NOMO-1 treated with dmso at 0.1 percent for 144 hours (cell line): ENCODE measurements around the gene NEK2.
"Not testable (repeated sequence)": the region's sequence is repeated elsewhere in the genome, so short reads cannot be mapped to it uniquely, and the experiment has no call there.

Experiments
- DNase-seq: peaks from one replicate; lab custom pipeline; 2025; ENCODE audit not compliant: unreplicated experiment; lab: John Stamatoyannopoulos, UW

The NEK2 gene

GRCh38 chr1:211695135-211695816 is 19.9 kb upstream of the NEK2 start:
- DNase-seq, result peak; percentile 12

DNA sequence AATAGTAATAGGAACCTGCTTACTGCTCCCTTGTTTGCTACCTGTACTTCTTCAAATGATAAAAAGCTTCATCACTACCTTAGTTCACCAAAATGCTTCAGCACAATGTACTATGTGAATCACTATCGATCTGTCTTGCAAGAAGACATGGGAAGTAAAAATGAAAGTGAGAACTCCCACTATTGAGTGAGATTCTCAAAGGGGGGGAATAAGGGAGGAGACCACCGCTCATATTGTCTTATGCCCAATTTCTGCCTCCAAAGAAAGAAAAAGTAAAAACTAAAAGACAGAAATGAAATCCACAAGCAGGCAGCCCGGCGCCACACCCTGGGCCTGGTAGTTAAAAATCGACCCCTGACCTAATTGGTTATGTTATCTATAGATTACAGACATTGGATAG is 18.5 kb upstream of the NEK2 start:
- not testable (repeated sequence) for DNase-seq

DNA sequence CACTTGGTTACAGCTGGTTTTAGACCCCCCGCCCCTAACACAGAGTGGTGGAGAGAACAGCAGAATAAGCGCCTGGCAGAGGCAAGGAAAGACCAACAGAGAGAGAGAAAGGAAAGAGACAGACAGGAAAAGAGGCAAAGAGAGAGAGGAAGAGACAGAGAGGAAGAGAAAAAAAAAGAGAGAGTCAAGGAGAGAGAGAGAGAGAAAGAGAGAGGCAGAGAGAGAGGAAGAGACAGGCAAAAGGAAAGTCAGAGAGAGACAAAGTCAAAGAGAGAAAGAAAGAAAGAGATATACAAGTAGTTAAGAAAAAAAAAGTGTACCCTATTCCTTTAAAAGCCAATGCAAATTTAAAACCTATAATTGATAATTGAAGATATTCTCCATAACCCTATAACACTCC is 13.0 kb upstream of the NEK2 start:
- no peak for DNase-seq

GRCh38 chr1:211687462-211688215 is 12.2 kb upstream of the NEK2 start:
- DNase-seq, result no peak

- no peak for DNase-seq
Observed at GRCh38 chr1:211685823-211686222, 10.4 kb upstream of the NEK2 start.

DNA sequence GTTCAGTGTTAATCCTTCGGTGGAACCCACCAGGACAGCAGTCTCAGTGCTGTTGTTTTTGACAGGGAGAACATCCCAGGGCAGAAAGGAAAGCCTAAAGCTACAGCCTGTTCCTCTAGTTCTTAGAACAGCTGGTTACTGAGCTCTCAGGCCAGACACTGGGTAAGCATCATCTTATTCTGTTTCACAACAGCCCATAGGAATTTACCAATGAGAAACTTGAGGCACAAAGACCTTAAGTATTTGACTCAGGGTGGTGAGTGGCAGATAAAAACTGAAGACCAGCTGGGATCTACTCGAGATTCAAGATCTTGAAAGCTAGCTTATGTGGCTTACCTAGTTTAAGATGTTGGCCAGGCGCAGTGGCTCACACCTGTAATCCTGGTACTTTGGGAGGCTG is 9.4 kb upstream of the NEK2 start:
- DNase-seq, result no peak

DNA sequence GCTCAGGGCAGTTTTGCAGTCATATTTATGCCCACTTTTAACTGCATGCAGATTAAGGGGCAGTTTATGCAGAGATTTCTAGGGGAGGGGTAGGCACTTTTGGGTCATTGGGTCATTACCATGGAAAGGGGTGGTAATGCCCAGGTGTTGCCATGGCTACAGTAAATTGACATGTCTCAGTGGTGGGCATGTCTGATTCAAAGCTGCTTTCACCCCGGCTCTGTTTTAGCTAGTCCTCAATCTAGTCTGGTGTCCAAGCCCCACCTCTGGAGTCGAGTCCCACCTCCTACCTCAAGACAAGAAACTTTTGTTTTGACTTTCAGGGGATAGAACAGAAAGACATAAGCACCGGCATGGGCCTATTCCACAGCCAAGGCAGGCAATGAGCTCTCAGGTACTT is 8.9 kb upstream of the NEK2 start:
- no peak for DNase-seq

DNA sequence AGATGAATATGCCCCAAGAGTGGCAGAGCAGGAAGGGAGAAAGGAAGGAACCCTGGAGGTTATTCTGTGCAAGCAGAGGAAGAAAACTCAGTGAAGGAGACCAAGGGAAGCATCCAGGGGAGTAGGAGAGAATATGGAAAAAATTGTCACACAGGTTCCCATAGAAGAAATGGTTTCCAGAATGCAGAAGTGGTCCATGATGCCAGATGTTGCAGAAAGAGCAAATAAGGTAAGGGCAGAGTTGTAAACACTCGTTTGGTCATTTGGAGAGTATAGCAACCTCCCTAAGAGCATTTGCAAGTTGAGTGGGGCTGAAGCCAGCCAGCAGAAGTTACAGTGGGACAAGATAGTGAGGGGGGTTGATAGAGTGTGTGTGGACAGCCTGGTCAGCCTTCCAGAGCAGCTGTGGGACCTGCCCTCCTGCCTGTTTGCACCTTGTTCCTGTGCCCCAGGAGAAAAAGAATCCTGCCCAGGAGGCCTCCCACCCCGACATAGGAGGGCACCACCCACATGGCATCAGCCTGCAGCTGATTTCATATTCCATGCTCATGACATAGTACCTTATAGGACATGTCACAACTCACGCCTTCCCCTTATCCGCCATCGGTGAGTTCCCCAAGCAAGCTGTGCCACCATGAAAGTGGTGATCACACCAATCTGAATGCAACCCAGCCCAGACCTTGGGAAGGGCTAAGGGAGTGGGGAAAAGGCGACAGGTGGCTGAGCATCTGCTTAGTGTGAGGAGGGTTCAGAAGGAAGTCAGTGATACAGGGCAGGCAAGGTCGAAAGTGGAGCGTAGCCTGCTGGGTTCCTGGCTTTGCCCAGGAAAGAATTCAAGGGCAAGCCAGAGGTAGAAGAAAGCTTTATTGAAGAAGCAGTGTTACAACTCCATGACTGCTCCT is 8.2 kb upstream of the NEK2 start:
- no peak for DNase-seq

DNA sequence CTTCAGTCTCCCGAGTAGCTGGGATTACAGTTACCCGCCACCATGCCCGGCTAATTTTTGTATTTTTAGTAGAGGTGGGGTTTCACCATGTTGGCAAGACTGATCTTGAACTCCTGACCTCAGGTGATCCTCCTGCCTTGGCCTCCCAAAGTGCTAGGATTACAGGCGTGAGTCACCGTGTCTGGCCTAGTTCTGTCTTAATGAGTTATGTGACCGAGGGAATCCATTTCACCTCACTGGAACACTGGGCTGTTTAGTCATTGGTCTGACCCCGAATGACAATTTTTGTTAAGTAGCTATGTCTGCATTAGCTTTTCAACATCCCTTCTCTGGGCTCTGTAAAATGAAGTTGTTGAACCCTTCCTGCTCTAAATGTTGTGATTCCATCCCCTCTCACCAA is 6.8 kb upstream of the NEK2 start:
- not testable (repeated sequence) for DNase-seq

- peak; percentile 48 for DNase-seq
Observed at GRCh38 chr1:211680752-211681327, 5.4 kb upstream of the NEK2 start.

- peak; percentile 60 for DNase-seq
Observed at GRCh38 chr1:211677659-211678058, 2.2 kb upstream of the NEK2 start.

GRCh38 chr1:211676761-211677160 is 1.3 kb upstream of the NEK2 start:
- DNase-seq, result no peak

DNA sequence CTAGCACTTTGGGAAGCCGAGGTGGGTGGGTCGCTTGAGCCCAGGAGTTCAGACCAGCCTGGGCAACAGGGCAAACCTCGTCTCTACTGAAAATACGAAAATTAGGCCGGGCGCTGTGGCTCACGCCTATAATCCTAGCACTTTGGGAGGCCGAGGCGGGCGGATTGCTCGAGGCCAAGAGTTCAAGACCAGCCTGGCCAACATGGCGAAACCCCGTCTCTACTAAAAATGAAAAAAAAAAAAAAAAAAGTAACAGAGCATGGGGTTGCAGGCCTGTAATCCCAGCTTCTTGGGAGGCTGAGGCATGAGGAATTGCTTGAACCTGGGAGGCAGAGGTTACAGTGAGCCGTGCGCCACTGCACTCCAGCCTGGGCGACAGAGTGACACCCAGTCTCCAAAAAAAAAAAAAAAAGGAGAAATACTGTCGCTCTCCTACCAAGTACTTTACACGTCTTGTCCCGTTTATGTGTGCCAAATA is 724 bp upstream of the NEK2 start:
- no peak for DNase-seq

DNA sequence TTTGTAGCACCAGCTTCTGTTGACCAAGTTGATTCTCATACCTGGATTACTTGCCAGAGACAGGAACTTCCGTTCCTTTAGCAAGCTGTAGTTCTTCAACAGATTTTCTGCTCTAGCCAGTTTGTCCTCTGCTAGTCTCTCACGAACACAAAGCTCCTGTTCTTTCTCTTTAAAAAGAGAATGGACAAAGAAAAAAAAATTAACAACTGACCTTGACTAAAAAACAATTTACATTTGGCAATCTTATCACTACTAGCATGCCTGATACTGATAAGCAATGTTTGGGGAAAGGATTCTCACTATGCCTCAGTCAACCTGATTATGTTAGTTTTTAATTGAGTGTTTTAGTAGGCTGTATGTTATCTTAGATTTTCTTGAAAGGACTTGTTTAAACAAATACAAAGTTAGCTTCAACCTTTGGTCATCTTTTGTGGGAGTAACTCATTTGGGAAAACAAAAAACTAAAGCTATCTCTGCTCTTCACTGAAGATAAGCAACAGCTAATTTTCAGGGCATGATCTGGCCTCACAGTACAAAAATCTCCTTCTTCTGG is 8.3 kb downstream of the NEK2 start:
- DNase-seq, result no peak

- no peak for DNase-seq
Observed at GRCh38 chr1:211660718-211661222, 14.7 kb downstream of the NEK2 start.

GRCh38 chr1:211656728-211657127 is 18.7 kb downstream of the NEK2 start:
- DNase-seq, result no peak

DNA sequence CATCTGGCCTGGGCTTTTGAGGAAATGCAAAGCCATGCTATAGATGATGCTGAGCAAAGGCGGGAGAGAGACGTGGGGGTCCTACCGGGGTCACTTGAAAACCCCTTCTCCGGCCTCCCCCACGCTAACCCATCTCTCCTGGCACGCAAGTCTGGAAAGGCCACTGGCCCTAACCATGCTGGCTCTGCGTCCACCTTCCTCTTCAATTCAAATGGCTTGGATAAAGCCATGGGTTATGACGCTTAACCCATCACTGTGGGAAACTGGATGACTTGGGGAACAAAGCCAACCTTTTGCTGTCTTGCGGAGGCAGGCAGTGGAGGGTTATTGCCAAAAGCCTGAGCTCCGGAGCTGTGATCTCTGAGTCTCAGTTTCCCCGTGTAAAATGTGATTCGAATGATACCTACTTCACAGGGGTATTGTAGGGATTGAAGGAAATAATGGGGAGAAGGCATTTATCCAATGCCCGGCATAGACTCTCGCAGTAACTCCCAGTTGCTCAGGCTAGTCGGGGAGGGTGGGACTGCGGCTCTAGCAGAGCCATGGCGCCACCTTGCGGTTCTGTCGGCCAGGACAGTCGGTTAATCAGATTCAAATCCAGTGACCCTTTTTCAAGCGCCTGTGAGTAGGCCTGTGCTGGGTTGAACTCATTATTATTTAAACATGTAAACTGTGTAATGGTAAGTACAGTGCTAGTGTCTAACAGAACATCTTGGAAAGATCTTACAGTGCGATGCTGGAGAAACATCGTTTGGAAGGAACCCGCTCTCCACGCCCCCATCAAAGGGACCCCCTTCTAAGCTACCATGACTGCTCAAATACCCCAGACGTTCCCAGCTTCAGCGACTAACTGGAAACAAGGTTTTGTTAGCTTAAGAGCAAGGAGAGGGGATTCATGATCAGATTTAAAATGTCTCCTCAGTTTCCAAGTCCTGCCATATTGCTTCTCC is 20.3 kb downstream of the NEK2 start:
- peak; percentile 67 for DNase-seq

DNA sequence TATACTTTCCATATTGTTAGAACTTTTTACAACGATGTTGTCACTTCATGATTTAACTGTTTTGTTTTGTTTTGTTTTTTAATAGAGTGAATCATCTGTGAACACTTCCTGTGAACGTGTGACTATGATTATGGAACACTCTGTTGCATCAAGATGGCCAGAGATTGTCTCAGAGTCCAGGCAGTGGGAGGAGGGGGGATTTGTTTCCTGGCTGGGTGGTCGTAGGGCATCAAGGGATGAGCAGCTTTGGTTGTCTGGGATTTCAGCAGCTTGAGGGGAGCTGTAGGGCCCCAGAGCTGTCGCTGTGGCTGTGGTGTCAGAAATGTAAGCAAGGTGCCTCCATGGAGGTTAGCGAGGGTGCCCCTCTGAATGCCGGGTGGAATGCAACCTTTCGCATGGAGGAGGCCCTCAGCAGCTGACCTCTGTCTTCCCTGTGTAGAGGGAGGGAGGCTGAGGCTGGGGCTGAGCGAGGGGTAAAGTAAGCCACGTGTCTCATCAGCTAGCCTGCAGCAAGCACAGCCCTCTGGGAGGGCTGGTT is 21.4 kb downstream of the NEK2 start:
- no peak for DNase-seq

DNA sequence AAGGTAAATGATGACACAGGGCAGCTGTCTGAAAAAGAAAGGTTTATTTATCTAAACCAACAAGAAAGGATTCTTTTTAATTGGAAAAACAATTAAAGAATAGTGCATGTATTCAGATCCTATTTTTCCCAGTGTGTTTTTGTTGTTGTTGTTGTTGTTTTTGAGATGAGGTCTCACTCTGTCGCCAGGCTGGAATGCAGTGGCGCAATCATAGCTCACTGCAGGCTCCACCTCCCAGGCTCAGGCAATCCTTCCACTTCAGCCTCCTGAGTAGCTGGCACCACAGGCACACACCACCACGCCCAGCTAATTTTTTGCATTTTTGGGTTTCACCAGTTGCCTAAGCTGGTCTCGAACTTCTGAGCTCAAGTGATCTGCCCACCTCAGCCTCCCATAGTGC is 22.1 kb downstream of the NEK2 start:
- no peak for DNase-seq
